ENCODE data around the gene VIPR2.

Gene VIPR2

DNA sequence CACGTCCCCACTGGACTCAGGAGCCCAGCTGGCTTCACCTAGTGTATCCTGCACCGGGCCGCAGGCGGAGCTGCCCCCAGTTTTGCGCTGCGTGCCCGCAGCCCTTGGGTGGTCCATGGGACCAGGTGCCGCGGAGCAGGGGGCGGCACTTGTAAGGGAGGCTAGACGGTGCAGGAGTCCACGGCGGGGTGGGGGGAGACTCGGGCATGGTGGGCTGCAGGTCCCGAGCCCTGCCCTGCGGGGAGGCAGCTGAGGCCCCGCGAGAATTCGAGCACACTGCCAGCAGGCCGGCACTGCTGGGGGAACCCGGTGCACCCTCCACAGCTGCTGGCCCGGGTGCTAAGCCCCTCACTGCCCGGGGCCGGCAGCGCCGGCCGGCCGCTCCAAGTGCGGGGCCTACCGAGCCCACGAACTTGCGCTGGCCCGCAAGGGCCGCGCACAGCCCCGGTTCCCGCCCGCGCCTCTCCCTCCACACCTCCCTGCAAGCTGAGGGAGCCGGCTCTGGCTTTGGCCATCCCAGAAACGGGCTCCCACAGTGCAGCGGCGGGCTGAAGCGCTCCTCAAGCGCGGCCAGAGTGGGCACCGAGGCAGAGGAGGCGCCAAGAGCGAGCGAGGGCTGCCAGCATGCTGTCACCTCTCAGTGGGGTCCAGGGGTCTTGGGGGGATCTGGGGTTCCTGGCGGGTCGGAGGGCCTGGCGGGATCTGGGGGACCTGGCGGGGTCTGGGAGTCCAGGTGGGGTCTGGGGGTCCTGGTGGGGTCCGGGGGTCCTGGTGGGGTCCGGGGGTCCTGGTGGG is 81.4 kb downstream of the VIPR2 start:
- DNase-seq (ENCODE audit: insufficient read length, low spot score) (no peak), FAIRE-seq (no peak)
- TF ChIP-seq PAX5 (IDR thresholded peaks at IDR 0.05; ENCODE audit: insufficient read depth, low read length, severe bottlenecking) (no peak), POLR2A (IDR thresholded peaks at IDR 0.05; ENCODE audit: low read depth, low read length) (no peak), TAF1 (IDR thresholded peaks at IDR 0.05; ENCODE audit: low read depth, low read length) (no peak), POU2F2 (IDR thresholded peaks at IDR 0.05; ENCODE audit: low read depth, low read length) (no peak), POLR2AphosphoS5 (IDR thresholded peaks at IDR 0.05; ENCODE audit: low read depth, low read length) (no peak), SPI1 (IDR thresholded peaks at IDR 0.05; ENCODE audit: low read depth, low read length) (no peak)

DNA sequence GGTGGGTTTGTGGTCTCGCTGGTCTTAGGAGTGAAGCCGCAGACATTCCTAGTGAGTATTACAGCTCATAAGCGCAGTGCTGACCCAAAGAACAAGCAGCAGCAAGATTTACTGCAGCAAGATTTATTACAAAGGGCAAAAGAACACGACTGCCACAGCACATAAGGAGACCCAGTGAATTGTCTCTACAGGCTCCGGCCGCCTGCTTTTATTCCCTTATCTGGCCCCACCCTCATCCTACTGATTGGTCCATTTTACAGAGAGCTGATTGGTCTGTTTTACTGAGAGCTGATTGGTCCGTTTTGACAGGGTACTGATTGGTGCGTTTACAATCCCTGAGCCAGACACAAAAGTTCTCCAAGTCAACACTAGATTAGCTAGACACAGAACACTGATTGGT is 82.1 kb downstream of the VIPR2 start:
- DNase-seq (ENCODE audit: insufficient read length, low spot score) = no peak
- FAIRE-seq = no peak
- TF ChIP-seq TAF1 (IDR thresholded peaks at IDR 0.05; ENCODE audit: low read depth, low read length) = no peak
- no peak for TF ChIP-seq POLR2A (IDR thresholded peaks at IDR 0.05; ENCODE audit: low read depth, low read length)
- TF ChIP-seq PAX5 (IDR thresholded peaks at IDR 0.05; ENCODE audit: insufficient read depth, low read length, severe bottlenecking) = no peak
- no peak for TF ChIP-seq POLR2AphosphoS5 (IDR thresholded peaks at IDR 0.05; ENCODE audit: low read depth, low read length)
- TF ChIP-seq SPI1 (IDR thresholded peaks at IDR 0.05; ENCODE audit: low read depth, low read length) = no peak
- no peak for TF ChIP-seq POU2F2 (IDR thresholded peaks at IDR 0.05; ENCODE audit: low read depth, low read length)

DNA sequence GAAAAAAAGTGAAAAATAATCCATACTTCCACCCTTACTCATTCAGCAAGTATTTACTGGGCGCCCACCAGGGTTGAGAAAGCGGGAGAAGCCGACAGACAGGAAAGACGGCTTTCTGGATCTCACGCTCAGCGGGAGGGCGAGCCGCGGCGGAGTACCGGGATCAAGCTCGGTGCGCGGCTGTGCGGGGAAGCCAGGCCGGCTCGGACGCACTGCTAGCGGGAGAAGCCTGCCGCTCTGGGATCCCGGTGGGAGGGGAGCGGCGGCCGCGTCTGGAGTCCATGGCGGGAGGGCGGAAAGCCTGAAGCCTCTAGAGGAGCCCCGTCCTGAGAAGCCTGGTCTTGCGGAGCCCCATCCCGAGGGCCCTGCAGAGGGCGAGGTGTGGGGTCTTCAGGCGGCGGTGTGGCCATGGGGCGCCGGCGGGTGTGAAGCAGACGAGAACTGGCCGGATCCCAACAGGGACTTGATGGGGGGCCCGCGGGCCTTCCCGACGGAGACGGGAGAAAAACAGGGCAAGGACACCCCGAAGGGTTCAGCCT is 82.9 kb downstream of the VIPR2 start:
- FAIRE-seq (no peak), DNase-seq (ENCODE audit: insufficient read length, low spot score) (no peak)
- no peak for TF ChIP-seq POLR2A (IDR thresholded peaks at IDR 0.05; ENCODE audit: low read depth, low read length)
- TF ChIP-seq POLR2AphosphoS5 (IDR thresholded peaks at IDR 0.05; ENCODE audit: low read depth, low read length) = no peak

DNA sequence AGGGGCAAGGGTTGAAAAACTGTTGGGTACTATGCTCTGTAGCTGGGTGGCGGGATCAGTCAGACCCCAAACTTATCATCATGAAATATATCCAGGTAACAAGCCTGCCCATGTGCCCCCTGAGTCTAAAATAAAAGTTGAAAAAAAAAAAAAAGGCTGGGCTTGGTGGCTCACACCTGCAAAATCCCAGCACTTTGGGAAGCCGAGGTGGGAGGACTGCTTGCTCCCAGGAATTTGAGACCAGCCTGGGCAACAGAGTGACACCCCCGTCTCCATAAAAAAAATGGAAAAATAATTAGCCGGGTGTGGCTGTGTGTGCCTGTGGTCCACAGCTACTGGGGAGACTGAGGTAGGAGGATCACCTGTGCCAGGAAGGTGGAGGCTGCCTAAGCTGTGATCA is 83.5 kb downstream of the VIPR2 start:
- no peak for TF ChIP-seq POLR2A (IDR thresholded peaks at IDR 0.05; ENCODE audit: low read depth, low read length)
- no peak for TF ChIP-seq PAX5 (IDR thresholded peaks at IDR 0.05; ENCODE audit: insufficient read depth, low read length, severe bottlenecking)
- TF ChIP-seq POLR2AphosphoS5 (IDR thresholded peaks at IDR 0.05; ENCODE audit: low read depth, low read length) = no peak
- no peak for TF ChIP-seq POU2F2 (IDR thresholded peaks at IDR 0.05; ENCODE audit: low read depth, low read length)
- TF ChIP-seq SPI1 (IDR thresholded peaks at IDR 0.05; ENCODE audit: low read depth, low read length) = no peak
- no peak for TF ChIP-seq TAF1 (IDR thresholded peaks at IDR 0.05; ENCODE audit: low read depth, low read length)
- FAIRE-seq = no peak
- DNase-seq (ENCODE audit: insufficient read length, low spot score) = no peak

DNA sequence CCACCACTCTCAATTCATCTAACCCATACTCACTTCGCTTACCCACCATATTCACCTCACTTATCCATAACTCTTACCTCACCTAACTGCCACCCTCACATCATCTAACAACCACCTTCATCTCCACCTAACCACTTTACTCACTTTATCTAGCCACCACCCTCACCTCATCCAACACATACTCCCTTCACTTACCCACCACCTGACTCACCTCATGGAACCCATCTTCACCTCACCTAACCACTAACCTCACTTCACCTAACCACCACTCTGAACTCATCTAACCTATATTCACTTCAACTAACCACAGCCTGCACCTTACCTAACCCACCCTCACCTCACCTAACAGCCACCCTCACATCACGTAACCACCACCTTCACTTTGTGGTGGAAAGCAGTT is 84.2 kb downstream of the VIPR2 start:
- DNase-seq (ENCODE audit: insufficient read length, low spot score) (no peak), FAIRE-seq (no peak)
- TF ChIP-seq POLR2A (IDR thresholded peaks at IDR 0.05; ENCODE audit: low read depth, low read length) (no peak), TAF1 (IDR thresholded peaks at IDR 0.05; ENCODE audit: low read depth, low read length) (no peak)

DNA sequence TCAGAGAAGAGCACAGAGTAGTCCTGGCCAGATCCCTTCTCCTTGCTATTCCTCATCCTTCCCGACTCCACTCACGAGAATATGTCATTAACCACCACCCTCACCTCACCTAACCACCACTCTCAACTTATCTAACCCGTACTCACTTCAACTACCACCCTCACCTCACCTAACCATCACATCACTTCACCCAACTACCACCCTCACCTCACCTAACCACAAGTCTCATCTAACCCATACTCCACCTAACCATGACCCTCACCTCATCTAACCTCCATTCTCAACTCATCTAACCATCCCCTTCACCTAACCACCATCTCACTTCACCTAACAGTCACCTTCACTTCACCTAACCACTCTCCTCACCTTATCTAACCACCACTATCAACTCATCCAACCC is 85.0 kb downstream of the VIPR2 start:
- FAIRE-seq = peak; percentile 55
- no peak for TF ChIP-seq SPI1 (IDR thresholded peaks at IDR 0.05; ENCODE audit: low read depth, low read length)
- TF ChIP-seq TAF1 (IDR thresholded peaks at IDR 0.05; ENCODE audit: low read depth, low read length) = no peak
- TF ChIP-seq POU2F2 (IDR thresholded peaks at IDR 0.05; ENCODE audit: low read depth, low read length) = no peak
- TF ChIP-seq POLR2A (IDR thresholded peaks at IDR 0.05; ENCODE audit: low read depth, low read length) = no peak
- no peak for TF ChIP-seq PAX5 (IDR thresholded peaks at IDR 0.05; ENCODE audit: insufficient read depth, low read length, severe bottlenecking)
- TF ChIP-seq POLR2AphosphoS5 (IDR thresholded peaks at IDR 0.05; ENCODE audit: low read depth, low read length) = no peak
- no peak for DNase-seq (ENCODE audit: insufficient read length, low spot score)

DNA sequence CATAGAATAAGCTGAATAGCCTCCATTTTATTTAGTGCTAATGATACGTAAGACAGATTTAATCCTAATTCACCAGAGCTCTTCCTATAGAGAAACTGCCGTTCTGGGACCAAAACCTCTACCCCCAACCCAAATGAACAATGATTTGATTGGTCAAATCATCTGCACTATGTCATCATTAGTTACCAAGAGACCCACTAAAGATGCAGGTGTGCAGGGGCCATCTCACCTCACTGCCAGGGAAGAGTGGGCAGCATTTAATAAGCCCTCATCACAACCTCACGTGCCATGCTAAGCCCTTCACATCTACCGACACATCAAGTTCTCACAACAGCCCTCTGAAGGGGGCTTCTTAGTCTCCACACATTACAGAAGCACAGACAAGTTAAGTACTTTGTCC is 87.0 kb downstream of the VIPR2 start:
- TF ChIP-seq PAX5 (IDR thresholded peaks at IDR 0.05; ENCODE audit: insufficient read depth, low read length, severe bottlenecking) = no peak
- no peak for TF ChIP-seq POU2F2 (IDR thresholded peaks at IDR 0.05; ENCODE audit: low read depth, low read length)
- TF ChIP-seq SPI1 (IDR thresholded peaks at IDR 0.05; ENCODE audit: low read depth, low read length) = no peak
- TF ChIP-seq POLR2A (IDR thresholded peaks at IDR 0.05; ENCODE audit: low read depth, low read length) = no peak
- no peak for TF ChIP-seq POLR2AphosphoS5 (IDR thresholded peaks at IDR 0.05; ENCODE audit: low read depth, low read length)
- TF ChIP-seq TAF1 (IDR thresholded peaks at IDR 0.05; ENCODE audit: low read depth, low read length) = no peak
- no peak for DNase-seq (ENCODE audit: insufficient read length, low spot score)

DNA sequence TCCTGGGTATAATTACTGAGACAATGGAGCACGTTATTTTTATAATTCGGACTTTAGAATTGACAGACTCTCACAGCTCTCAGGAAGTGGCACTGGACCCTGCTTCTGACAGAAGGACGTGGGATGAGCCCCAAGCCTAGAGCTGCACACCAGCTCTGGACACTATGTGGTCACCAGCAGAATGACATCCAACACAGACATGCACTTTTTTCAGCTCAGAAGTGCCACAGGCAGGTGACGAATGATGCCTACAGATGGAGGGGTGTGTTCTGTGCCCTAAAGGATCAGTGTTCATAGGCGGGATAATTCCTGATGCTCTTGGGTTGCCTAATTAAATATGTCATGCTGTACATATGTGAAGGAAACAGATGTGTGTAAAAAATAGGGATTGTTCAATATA is 87.9 kb downstream of the VIPR2 start:
- no peak for DNase-seq (ENCODE audit: insufficient read length, low spot score)
- no peak for FAIRE-seq
- TF ChIP-seq PAX5 (IDR thresholded peaks at IDR 0.05; ENCODE audit: insufficient read depth, low read length, severe bottlenecking) = no peak
- TF ChIP-seq POLR2A (IDR thresholded peaks at IDR 0.05; ENCODE audit: low read depth, low read length) = no peak
- TF ChIP-seq SPI1 (IDR thresholded peaks at IDR 0.05; ENCODE audit: low read depth, low read length) = no peak
- no peak for TF ChIP-seq POU2F2 (IDR thresholded peaks at IDR 0.05; ENCODE audit: low read depth, low read length)
- TF ChIP-seq POLR2AphosphoS5 (IDR thresholded peaks at IDR 0.05; ENCODE audit: low read depth, low read length) = no peak
- TF ChIP-seq TAF1 (IDR thresholded peaks at IDR 0.05; ENCODE audit: low read depth, low read length) = no peak

More for the DNA sequence above, 87.0 kb downstream of the VIPR2 start:
- FAIRE-seq = no peak

DNA sequence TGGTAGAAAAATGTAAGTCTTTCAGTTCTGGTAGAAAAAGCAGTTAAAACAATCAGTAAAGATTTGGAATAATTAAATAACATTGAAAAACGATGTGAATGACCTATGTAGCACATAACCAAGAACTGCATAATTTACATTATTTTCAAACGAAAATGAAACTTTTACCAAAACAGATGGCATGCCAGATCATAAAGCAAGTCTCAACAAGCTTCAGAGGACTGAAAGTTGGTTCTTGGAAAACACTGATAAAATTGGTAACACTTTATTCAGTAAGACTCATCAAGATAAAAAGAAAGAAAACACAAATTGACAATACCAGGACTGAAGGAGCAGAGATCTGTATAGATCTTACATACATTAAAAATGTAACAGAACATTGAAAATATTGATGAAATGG is 92.8 kb downstream of the VIPR2 start:
- no peak for DNase-seq (ENCODE audit: insufficient read length, low spot score)
- FAIRE-seq = no peak
- no peak for TF ChIP-seq POLR2AphosphoS5 (IDR thresholded peaks at IDR 0.05; ENCODE audit: low read depth, low read length)
- no peak for TF ChIP-seq TAF1 (IDR thresholded peaks at IDR 0.05; ENCODE audit: low read depth, low read length)
- no peak for TF ChIP-seq POLR2A (IDR thresholded peaks at IDR 0.05; ENCODE audit: low read depth, low read length)
- no peak for TF ChIP-seq POU2F2 (IDR thresholded peaks at IDR 0.05; ENCODE audit: low read depth, low read length)
- no peak for TF ChIP-seq PAX5 (IDR thresholded peaks at IDR 0.05; ENCODE audit: insufficient read depth, low read length, severe bottlenecking)

DNA sequence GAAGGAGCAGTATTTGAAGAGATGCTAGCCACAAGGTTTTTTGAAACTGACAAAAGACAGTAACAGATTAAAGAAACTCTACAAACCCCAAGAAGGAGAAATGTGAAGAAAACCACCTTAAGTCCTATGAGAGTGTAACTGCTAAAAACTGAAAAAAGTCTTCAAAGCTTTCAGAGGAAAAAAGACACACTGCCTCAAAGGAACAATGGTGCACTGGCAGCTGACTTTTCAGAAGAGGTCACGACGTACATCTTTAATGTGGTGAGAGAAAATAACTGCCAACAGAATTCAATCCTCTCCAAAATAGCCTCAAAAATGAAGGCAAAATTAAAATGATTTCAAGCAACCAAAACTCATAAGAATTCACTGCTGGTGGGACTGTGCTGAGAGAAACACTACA is 94.0 kb downstream of the VIPR2 start:
- FAIRE-seq = no peak
- DNase-seq (ENCODE audit: insufficient read length, low spot score) = no peak
- no peak for TF ChIP-seq TAF1 (IDR thresholded peaks at IDR 0.05; ENCODE audit: low read depth, low read length)
- no peak for TF ChIP-seq PAX5 (IDR thresholded peaks at IDR 0.05; ENCODE audit: insufficient read depth, low read length, severe bottlenecking)
- no peak for TF ChIP-seq POLR2A (IDR thresholded peaks at IDR 0.05; ENCODE audit: low read depth, low read length)
- no peak for TF ChIP-seq POU2F2 (IDR thresholded peaks at IDR 0.05; ENCODE audit: low read depth, low read length)
- no peak for TF ChIP-seq POLR2AphosphoS5 (IDR thresholded peaks at IDR 0.05; ENCODE audit: low read depth, low read length)
- TF ChIP-seq SPI1 (IDR thresholded peaks at IDR 0.05; ENCODE audit: low read depth, low read length) = no peak
